Islet precursor cell (in vitro differentiated cells): ENCODE data around the gene MOCS1.

ENCODE experiments used
- DNase-seq: peaks from one replicate; pipeline ENCODE4 v3.0.0-alpha.2; 2018

Gene MOCS1

GRCh38 chr6:39867592-39867991, 66.7 kb downstream of the MOCS1 start:
- no peak for DNase-seq

- DNase-seq: peak; percentile 69
Measured at GRCh38 chr6:39865011-39865888, 69.0 kb downstream of the MOCS1 start.

GRCh38 chr6:39861663-39862062, 72.6 kb downstream of the MOCS1 start:
- no peak for DNase-seq

GRCh38 chr6:39859025-39859424, 75.2 kb downstream of the MOCS1 start:
- no peak for DNase-seq

- DNase-seq: no peak
Measured at GRCh38 chr6:39855356-39855995, 78.8 kb downstream of the MOCS1 start.
